RWPE2 (cell line): ENCODE data around the gene SPPL3.

ENCODE experiments used
- ATAC-seq: fragments of 200-7000 bp; cut with Tn5 transposase; 3 replicates; pipeline ENCODE4 v1.9.1; 2021; ENCODE audit warnings: low read depth
- DNase-seq: peaks from one replicate; pipeline ENCODE4 v3.0.0-alpha.2; 2020; ENCODE audit warnings: low spot score
- H3K27ac ChIP-seq: fragments of 450-650 bp; 2 replicates; pipeline ENCODE4 v1.5.1; 2017; ENCODE audit warnings: mild to moderate bottlenecking; ENCODE audit not compliant: poor library complexity, severe bottlenecking
- H3K27me3 ChIP-seq: fragments of 250-450 bp; sonication (Bioruptor Pico); 2 replicates; pipeline ENCODE4 v1.5.1; 2021; ENCODE audit warnings: mild to moderate bottlenecking, moderate library complexity; ENCODE audit not compliant: insufficient read depth, poor library complexity, severe bottlenecking
- H3K36me3 ChIP-seq: fragments of 250-450 bp; sonication (Bioruptor Pico); 2 replicates; pipeline ENCODE4 v1.5.1; 2020; ENCODE audit warnings: low read depth, mild to moderate bottlenecking, moderate library complexity
- H3K4me1 ChIP-seq: fragments of 250-450 bp; sonication (Bioruptor Pico); 2 replicates; pipeline ENCODE4 v1.5.1; 2021; ENCODE audit warnings: mild to moderate bottlenecking, moderate library complexity; ENCODE audit not compliant: insufficient read depth, poor library complexity, severe bottlenecking
- H3K4me3 ChIP-seq: fragments of 250-450 bp; sonication (Bioruptor Pico); 2 replicates; pipeline ENCODE4 v1.5.1; 2021; ENCODE audit warnings: mild to moderate bottlenecking, moderate library complexity; ENCODE audit not compliant: severe bottlenecking
- H3K9me3 ChIP-seq: fragments of 250-450 bp; sonication (Bioruptor Pico); 2 replicates; pipeline ENCODE4 v1.5.1; 2021; ENCODE audit warnings: mild to moderate bottlenecking, moderate library complexity; ENCODE audit not compliant: severe bottlenecking
- TF ChIP-seq, protein P1 (sequence below): fragments of 450-650 bp; IDR thresholded peaks from one replicate; pipeline ENCODE4 v1.5.1; 2017; ENCODE audit warnings: mild to moderate bottlenecking, moderate library complexity; ENCODE audit not compliant: poor library complexity, severe bottlenecking

Gene SPPL3

GRCh38 chr12:120874547-120875245, 29.5 kb downstream of the SPPL3 start:
- no peak overlapping the region for H3K27ac ChIP-seq
- H3K36me3 ChIP-seq: peaks cover 4% of the 10 kb centered on the region; the same call in 1 of the 2 replicates
- no peaks in the 10 kb centered on the region for H3K27me3 ChIP-seq
- no peaks in the 10 kb centered on the region for H3K9me3 ChIP-seq
- ATAC-seq (no peak), DNase-seq (no peak)
- no peak overlapping the region for H3K4me3 ChIP-seq
- H3K4me1 ChIP-seq: peaks cover 6% of the 10 kb centered on the region
- TF ChIP-seq, protein P1, sequence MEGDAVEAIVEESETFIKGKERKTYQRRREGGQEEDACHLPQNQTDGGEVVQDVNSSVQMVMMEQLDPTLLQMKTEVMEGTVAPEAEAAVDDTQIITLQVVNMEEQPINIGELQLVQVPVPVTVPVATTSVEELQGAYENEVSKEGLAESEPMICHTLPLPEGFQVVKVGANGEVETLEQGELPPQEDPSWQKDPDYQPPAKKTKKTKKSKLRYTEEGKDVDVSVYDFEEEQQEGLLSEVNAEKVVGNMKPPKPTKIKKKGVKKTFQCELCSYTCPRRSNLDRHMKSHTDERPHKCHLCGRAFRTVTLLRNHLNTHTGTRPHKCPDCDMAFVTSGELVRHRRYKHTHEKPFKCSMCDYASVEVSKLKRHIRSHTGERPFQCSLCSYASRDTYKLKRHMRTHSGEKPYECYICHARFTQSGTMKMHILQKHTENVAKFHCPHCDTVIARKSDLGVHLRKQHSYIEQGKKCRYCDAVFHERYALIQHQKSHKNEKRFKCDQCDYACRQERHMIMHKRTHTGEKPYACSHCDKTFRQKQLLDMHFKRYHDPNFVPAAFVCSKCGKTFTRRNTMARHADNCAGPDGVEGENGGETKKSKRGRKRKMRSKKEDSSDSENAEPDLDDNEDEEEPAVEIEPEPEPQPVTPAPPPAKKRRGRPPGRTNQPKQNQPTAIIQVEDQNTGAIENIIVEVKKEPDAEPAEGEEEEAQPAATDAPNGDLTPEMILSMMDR: no peak

DNA sequence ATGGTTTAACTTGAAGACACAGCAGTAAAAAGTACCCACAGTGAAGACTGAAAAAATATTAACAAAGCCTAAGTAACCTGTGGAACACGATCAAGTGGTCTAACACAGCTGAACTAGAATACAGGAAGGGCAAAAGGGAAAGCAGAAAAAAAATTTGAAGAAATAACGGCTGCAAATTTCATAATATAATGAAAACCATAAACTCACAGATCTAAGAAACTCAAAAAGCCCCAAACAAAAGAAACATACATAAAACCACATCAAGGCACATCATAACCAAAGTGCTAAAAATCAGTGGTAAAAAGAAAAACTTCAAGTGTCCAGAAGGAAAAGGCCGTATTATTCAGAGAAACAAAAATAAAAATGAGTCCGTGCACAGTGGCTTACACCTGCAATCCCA, 30.9 kb downstream of the SPPL3 start:
- Histone ChIP-seq H3K27ac (no peak overlapping the region), H3K4me3 (no peak overlapping the region), H3K36me3 (peaks cover 2% of the 10 kb centered on the region; the same call in 1 of the 2 replicates), H3K9me3 (no peaks in the 10 kb centered on the region), H3K27me3 (no peaks in the 10 kb centered on the region), H3K4me1 (no peaks in the 10 kb centered on the region)
- TF ChIP-seq, protein P1: no peak
- DNase-seq (no peak), ATAC-seq (no peak)

GRCh38 chr12:120872487-120872886, 31.7 kb downstream of the SPPL3 start:
- no peaks in the 10 kb centered on the region for H3K9me3 ChIP-seq
- H3K27me3 ChIP-seq: no peaks in the 10 kb centered on the region
- no peaks in the 10 kb centered on the region for H3K4me1 ChIP-seq
- no peak overlapping the region for H3K27ac ChIP-seq
- TF ChIP-seq, protein P1: no peak
- ATAC-seq: no peak
- DNase-seq: no peak
- H3K4me3 ChIP-seq: no peak overlapping the region
- H3K36me3 ChIP-seq: no peaks in the 10 kb centered on the region

GRCh38 chr12:120870415-120870814, 33.7 kb downstream of the SPPL3 start:
- no peaks in the 10 kb centered on the region for H3K9me3 ChIP-seq
- TF ChIP-seq, protein P1: no peak
- no peak for DNase-seq
- peaks cover 4% of the 10 kb centered on the region; the same call in 1 of the 2 replicates for H3K36me3 ChIP-seq
- ATAC-seq: peak; percentile 67; the same call in 2 of the 3 replicates
- H3K27ac ChIP-seq: no peak overlapping the region
- H3K4me3 ChIP-seq: no peak overlapping the region
- no peaks in the 10 kb centered on the region for H3K27me3 ChIP-seq
- peaks cover 14% of the 10 kb centered on the region for H3K4me1 ChIP-seq

- no peak overlapping the region for H3K27ac ChIP-seq
- no peaks in the 10 kb centered on the region for H3K27me3 ChIP-seq
- peaks cover 14% of the 10 kb centered on the region for H3K4me1 ChIP-seq
- no peak overlapping the region for H3K4me3 ChIP-seq
- TF ChIP-seq, protein P1: no peak
- peaks cover 4% of the 10 kb centered on the region; the same call in 1 of the 2 replicates for H3K36me3 ChIP-seq
- DNase-seq (no peak), ATAC-seq (no peak)
- H3K9me3 ChIP-seq: no peaks in the 10 kb centered on the region
These were observed 34.8 kb downstream of the SPPL3 start for GRCh38 chr12:120869376-120869775.
